OCI-LY7 (cell line): ENCODE results near the gene RIN3.

ENCODE experiments used
- CTCF ChIP-seq: fragments of 200-600 bp; sonication (generic); conservative IDR thresholded peaks from 2 replicates; pipeline ENCODE4 v1.5.1; 2014; ENCODE audit warnings: mild to moderate bottlenecking, antibody characterized with exemption, low read length, moderate library complexity, mixed read lengths
- EZH2phosphoT487 ChIP-seq: fragments of 200-600 bp; sonication (generic); IDR thresholded peaks from 2 replicates; pipeline ENCODE4 v1.6.1; 2018; ENCODE audit warnings: low read depth, borderline replicate concordance, mild to moderate bottlenecking, mixed run types, antibody characterized with exemption, low read length, moderate library complexity, mixed read lengths

- TF ChIP-seq EZH2phosphoT487 (no peak), CTCF (no peak)
Observed at GRCh38 chr14:92531106-92531873, 17.7 kb downstream of the RIN3 start.
